ENCODE results near the gene DNAJB9.

GRCh38 chr7:108576116-108576515 lies 6.4 kb downstream of the DNAJB9 start:
- no peak for TF ChIP-seq CTCF (IDR thresholded peaks at IDR 0.05; ENCODE audit: insufficient read depth, low read length)
- no peak for TF ChIP-seq POLR2AphosphoS5 (IDR thresholded peaks at IDR 0.05; ENCODE audit: low read depth)
- TF ChIP-seq, protein P1, sequence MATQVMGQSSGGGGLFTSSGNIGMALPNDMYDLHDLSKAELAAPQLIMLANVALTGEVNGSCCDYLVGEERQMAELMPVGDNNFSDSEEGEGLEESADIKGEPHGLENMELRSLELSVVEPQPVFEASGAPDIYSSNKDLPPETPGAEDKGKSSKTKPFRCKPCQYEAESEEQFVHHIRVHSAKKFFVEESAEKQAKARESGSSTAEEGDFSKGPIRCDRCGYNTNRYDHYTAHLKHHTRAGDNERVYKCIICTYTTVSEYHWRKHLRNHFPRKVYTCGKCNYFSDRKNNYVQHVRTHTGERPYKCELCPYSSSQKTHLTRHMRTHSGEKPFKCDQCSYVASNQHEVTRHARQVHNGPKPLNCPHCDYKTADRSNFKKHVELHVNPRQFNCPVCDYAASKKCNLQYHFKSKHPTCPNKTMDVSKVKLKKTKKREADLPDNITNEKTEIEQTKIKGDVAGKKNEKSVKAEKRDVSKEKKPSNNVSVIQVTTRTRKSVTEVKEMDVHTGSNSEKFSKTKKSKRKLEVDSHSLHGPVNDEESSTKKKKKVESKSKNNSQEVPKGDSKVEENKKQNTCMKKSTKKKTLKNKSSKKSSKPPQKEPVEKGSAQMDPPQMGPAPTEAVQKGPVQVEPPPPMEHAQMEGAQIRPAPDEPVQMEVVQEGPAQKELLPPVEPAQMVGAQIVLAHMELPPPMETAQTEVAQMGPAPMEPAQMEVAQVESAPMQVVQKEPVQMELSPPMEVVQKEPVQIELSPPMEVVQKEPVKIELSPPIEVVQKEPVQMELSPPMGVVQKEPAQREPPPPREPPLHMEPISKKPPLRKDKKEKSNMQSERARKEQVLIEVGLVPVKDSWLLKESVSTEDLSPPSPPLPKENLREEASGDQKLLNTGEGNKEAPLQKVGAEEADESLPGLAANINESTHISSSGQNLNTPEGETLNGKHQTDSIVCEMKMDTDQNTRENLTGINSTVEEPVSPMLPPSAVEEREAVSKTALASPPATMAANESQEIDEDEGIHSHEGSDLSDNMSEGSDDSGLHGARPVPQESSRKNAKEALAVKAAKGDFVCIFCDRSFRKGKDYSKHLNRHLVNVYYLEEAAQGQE (IDR thresholded peaks at IDR 0.05; ENCODE audit: insufficient replicate concordance, low read depth), result no peak
- no peak for TF ChIP-seq SPI1 (IDR thresholded peaks at IDR 0.05; ENCODE audit: borderline replicate concordance, low read depth)
- TF ChIP-seq GABPA (IDR thresholded peaks at IDR 0.05; ENCODE audit: low read depth), result no peak

All from HL-60 (cell line).